ENCODE measurements around the gene ESPN. TPM values are rescaled to one million over a fixed set of nuclear protein-coding genes. Genes with fewer than 3 reads are reported as not detected.

Gene ESPN
- polyA plus RNA-seq, 1 donor (not counting 4 experiments of a cell fraction or from before 2014, with no cell fraction given) = 0.47 TPM

- no peaks in the 10 kb centered on the region for H3K9me1 ChIP-seq (ENCODE audit: control insufficient read depth, extremely low read depth, insufficient read depth, low read length)
- H3K9ac ChIP-seq (ENCODE audit: control insufficient read depth, extremely low read depth, insufficient read depth, low read length) = peak overlapping the region; percentile 100
- H3K4me3 ChIP-seq (ENCODE audit: control insufficient read depth in 2 of 3, extremely low read depth in 1 of 3, insufficient read depth in 2 of 3, low read depth in 1 of 3, low read length in 3 of 3) = peak overlapping the region; percentile 54 to 94 (median 87)
- TF ChIP-seq EZH2 (IDR thresholded peaks at IDR 0.05; ENCODE audit: low read length) = no peak
- TF ChIP-seq CTCF (optimal IDR thresholded peaks at IDR 0.05 in 1 of 3, IDR thresholded peaks at IDR 0.05 in 1 of 3, conservative IDR thresholded peaks at IDR 0.05 in 1 of 3; ENCODE audit: extremely low read depth in 1 of 3, insufficient read depth in 2 of 3, low read length in 3 of 3) = no peak
- no peaks in the 10 kb centered on the region for H3K9me3 ChIP-seq (ENCODE audit: control insufficient read depth, low read depth, low read length)
- dilution Hi-C loops (cut with MboI; ENCODE audit: extremely low pct_ligation_motif_present, low sequenced_read_pairs) = no loop called here
- no peaks in the 10 kb centered on the region for H4K20me1 ChIP-seq (ENCODE audit: control insufficient read depth, extremely low read depth, insufficient read depth, low read length)
- H3K4me2 ChIP-seq (ENCODE audit: control insufficient read depth, extremely low read depth, insufficient read depth, low read depth, low read length) = peak overlapping the region; percentile 99
- DNase-seq (ENCODE audit: low read depth, low spot score) (no peak), FAIRE-seq (peak; percentile 91)
- peaks cover 25% of the 10 kb centered on the region for H3K79me2 ChIP-seq (ENCODE audit: control insufficient read depth, insufficient read depth, low read length)
- H2AFZ ChIP-seq (ENCODE audit: control insufficient read depth, low read length) = no peak overlapping the region
- peaks cover 1 to 16% of the 10 kb centered on the region in 2 experiments for H3K36me3 ChIP-seq (ENCODE audit: control insufficient read depth in 2 of 2, extremely low read depth in 1 of 2, insufficient read depth in 2 of 2, low read length in 2 of 2)
- peak overlapping the region; percentile 100 for H3K27ac ChIP-seq (ENCODE audit: control insufficient read depth, insufficient read depth, low read length)
- peaks cover 64% of the 10 kb centered on the region for H3K4me1 ChIP-seq (ENCODE audit: control insufficient read depth, extremely low read depth, insufficient read depth, low read length)
- H3K27me3 ChIP-seq (ENCODE audit: control insufficient read depth, extremely low read depth, insufficient read depth, low read length) = no peaks in the 10 kb centered on the region
These were observed 64.2 kb downstream of the ESPN start for GRCh38 chr1:6488602-6489382.

GRCh38 chr1:6489383-6489765 lies 64.8 kb downstream of the ESPN start:
- Histone ChIP-seq H3K27ac (ENCODE audit: control insufficient read depth, insufficient read depth, low read length) (peak overlapping the region; percentile 100), H4K20me1 (ENCODE audit: control insufficient read depth, extremely low read depth, insufficient read depth, low read length) (no peaks in the 10 kb centered on the region), H3K9me1 (ENCODE audit: control insufficient read depth, extremely low read depth, insufficient read depth, low read length) (no peaks in the 10 kb centered on the region), H3K36me3 (ENCODE audit: control insufficient read depth in 2 of 2, extremely low read depth in 1 of 2, insufficient read depth in 2 of 2, low read length in 2 of 2) (peaks cover 1 to 12% of the 10 kb centered on the region in 2 experiments), H3K9ac (ENCODE audit: control insufficient read depth, extremely low read depth, insufficient read depth, low read length) (peak overlapping the region; percentile 100), H3K27me3 (ENCODE audit: control insufficient read depth, extremely low read depth, insufficient read depth, low read length) (no peaks in the 10 kb centered on the region), H3K4me3 (ENCODE audit: control insufficient read depth in 2 of 3, extremely low read depth in 1 of 3, insufficient read depth in 2 of 3, low read depth in 1 of 3, low read length in 3 of 3) (peak overlapping the region; percentile 54 to 94 (median 87)), H2AFZ (ENCODE audit: control insufficient read depth, low read length) (no peak overlapping the region), H3K9me3 (ENCODE audit: control insufficient read depth, low read depth, low read length) (no peaks in the 10 kb centered on the region), H3K79me2 (ENCODE audit: control insufficient read depth, insufficient read depth, low read length) (peaks cover 25% of the 10 kb centered on the region), H3K4me1 (ENCODE audit: control insufficient read depth, extremely low read depth, insufficient read depth, low read length) (peaks cover 62% of the 10 kb centered on the region), H3K4me2 (ENCODE audit: control insufficient read depth, extremely low read depth, insufficient read depth, low read depth, low read length) (peak overlapping the region; percentile 99)
- FAIRE-seq (no peak), DNase-seq (ENCODE audit: low read depth, low spot score) (no peak)
- dilution Hi-C loops (cut with MboI; ENCODE audit: extremely low pct_ligation_motif_present, low sequenced_read_pairs) = no loop called here
- TF ChIP-seq EZH2 (IDR thresholded peaks at IDR 0.05; ENCODE audit: low read length) (no peak), CTCF (optimal IDR thresholded peaks at IDR 0.05 in 1 of 3, IDR thresholded peaks at IDR 0.05 in 1 of 3, conservative IDR thresholded peaks at IDR 0.05 in 1 of 3; ENCODE audit: extremely low read depth in 1 of 3, insufficient read depth in 2 of 3, low read length in 3 of 3) (no peak)
